ENCODE data around the gene HSD3B2. TPM values are rescaled to one million over a fixed set of nuclear protein-coding genes. Genes with fewer than 3 reads are reported as not detected.

The HSD3B2 gene
- total RNA-seq, 1 experiment from 2014 or later, result not detected

DNA sequence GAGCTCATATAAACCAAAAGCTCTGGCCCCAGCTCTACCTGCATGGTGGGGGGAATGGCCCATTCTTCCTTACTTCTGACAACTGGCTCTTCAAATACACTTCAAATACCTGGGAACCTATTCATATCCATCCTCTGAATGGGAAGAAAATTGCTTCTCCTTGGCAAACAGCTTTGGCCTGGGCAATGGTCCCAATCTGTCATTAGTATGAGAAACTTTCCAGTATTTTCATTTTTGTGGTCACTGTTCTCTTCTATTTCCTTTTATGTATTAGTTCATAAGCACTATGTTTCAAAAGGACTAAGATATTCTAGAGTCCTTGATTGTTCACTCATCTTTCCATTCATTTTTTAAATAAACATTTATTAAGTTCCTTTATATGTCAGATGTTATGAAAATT lies 5.2 kb upstream of the HSD3B2 start:
- TF ChIP-seq EZH2 (IDR thresholded peaks at IDR 0.05; ENCODE audit: borderline replicate concordance, low read depth, low read length, poor library complexity, severe bottlenecking), result no peak
- TF ChIP-seq, protein P1, sequence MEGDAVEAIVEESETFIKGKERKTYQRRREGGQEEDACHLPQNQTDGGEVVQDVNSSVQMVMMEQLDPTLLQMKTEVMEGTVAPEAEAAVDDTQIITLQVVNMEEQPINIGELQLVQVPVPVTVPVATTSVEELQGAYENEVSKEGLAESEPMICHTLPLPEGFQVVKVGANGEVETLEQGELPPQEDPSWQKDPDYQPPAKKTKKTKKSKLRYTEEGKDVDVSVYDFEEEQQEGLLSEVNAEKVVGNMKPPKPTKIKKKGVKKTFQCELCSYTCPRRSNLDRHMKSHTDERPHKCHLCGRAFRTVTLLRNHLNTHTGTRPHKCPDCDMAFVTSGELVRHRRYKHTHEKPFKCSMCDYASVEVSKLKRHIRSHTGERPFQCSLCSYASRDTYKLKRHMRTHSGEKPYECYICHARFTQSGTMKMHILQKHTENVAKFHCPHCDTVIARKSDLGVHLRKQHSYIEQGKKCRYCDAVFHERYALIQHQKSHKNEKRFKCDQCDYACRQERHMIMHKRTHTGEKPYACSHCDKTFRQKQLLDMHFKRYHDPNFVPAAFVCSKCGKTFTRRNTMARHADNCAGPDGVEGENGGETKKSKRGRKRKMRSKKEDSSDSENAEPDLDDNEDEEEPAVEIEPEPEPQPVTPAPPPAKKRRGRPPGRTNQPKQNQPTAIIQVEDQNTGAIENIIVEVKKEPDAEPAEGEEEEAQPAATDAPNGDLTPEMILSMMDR (conservative IDR thresholded peaks at IDR 0.05; ENCODE audit: low read depth, low read length), result no peak
- POLR2A ChIA-PET (ENCODE audit: low non-redundant PET), result no interaction called here
- CTCF ChIA-PET, result no interaction called here
- BruUV-seq (replicated peaks), result no TSS peak
- H3K27ac ChIP-seq (ENCODE audit: low read depth, low read length, poor library complexity, severe bottlenecking), result no peak overlapping the region
- H3K4me1 ChIP-seq (ENCODE audit: insufficient read depth, low read length, poor library complexity, severe bottlenecking), result no peaks in the 10 kb centered on the region
- H3K4me3 ChIP-seq (ENCODE audit: low read depth, low read length, poor library complexity, severe bottlenecking), result no peak overlapping the region
- no peaks in the 10 kb centered on the region for H3K36me3 ChIP-seq (ENCODE audit: insufficient read depth, low read length, poor library complexity, severe bottlenecking)
- DNase-seq (ENCODE audit: low spot score), result no peak
- intact Hi-C loops (cut with micrococcal nuclease; ENCODE audit: unreplicated experiment), result no loop called here
- peaks cover 3% of the 10 kb centered on the region for H3K27me3 ChIP-seq (replicated peaks; ENCODE audit: insufficient read depth, low read depth, low read length, poor library complexity)
- H3K9me3 ChIP-seq (ENCODE audit: low read depth, low read length, poor library complexity, severe bottlenecking), result no peaks in the 10 kb centered on the region

DNA sequence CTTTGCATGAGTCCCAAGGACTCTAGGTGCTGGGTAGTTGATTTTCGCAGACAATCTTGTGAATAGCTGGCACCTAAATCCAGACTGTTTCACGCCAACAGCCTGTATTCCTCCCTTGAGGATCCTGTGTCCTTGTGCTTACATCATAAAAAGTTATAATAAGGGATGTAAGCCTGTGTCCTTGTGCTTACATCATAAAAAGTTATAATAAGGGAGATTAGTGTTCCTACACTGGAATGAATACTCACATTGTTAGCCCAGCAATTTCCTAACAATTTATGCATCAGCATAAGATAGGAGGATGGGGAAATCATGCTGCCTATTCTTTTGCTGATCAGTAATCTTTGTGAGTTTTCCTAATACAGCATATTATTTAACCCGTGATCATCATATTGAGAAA lies 4.0 kb upstream of the HSD3B2 start:
- H3K9me3 ChIP-seq (ENCODE audit: low read depth, low read length, poor library complexity, severe bottlenecking), result no peaks in the 10 kb centered on the region
- H3K36me3 ChIP-seq (ENCODE audit: insufficient read depth, low read length, poor library complexity, severe bottlenecking), result no peaks in the 10 kb centered on the region
- no peak overlapping the region for H3K4me3 ChIP-seq (ENCODE audit: low read depth, low read length, poor library complexity, severe bottlenecking)
- peaks cover 4% of the 10 kb centered on the region for H3K27me3 ChIP-seq (replicated peaks; ENCODE audit: insufficient read depth, low read depth, low read length, poor library complexity)
- BruUV-seq (replicated peaks), result no TSS peak
- H3K4me1 ChIP-seq (ENCODE audit: insufficient read depth, low read length, poor library complexity, severe bottlenecking), result no peaks in the 10 kb centered on the region
- H3K27ac ChIP-seq (ENCODE audit: low read depth, low read length, poor library complexity, severe bottlenecking), result no peak overlapping the region
- ChIA-PET POLR2A (ENCODE audit: low non-redundant PET) (no interaction called here), CTCF (no interaction called here)
- TF ChIP-seq, protein P1 (conservative IDR thresholded peaks at IDR 0.05; ENCODE audit: low read depth, low read length), result no peak
- TF ChIP-seq EZH2 (IDR thresholded peaks at IDR 0.05; ENCODE audit: borderline replicate concordance, low read depth, low read length, poor library complexity, severe bottlenecking), result no peak
- no peak for DNase-seq (ENCODE audit: low spot score)
- intact Hi-C loops (cut with micrococcal nuclease; ENCODE audit: unreplicated experiment), result no loop called here

DNA sequence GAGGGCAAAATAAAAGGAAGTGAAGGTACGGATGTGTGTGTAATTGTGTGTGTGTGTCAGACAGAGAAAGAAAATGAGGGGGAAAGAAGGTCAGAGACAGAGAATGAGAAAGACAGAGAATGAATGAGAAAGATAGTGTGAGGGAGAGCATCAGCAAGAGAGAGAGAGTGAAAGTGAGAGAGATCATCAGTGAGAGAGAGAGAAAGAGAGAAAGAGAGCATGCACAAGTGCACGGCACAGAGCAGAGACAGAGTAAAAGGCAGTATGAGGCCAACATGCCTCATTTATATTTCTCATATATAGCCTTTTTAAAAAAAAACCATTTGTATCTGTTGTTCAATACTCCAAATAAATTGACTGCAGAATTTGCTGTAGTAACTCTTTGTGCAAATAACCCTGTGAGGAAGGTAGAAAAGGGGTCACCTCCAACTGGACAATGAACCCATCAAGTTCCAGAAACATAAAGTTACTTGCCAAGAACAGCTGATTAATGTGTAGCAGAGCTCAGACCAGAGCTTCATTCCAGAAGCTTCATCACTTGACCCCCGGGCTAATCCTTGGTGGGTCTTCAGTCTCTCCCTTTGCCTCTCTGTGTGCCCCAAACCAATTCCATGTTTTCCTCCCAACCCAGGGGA lies 1.2 kb downstream of the HSD3B2 start:
- TF ChIP-seq EZH2 (IDR thresholded peaks at IDR 0.05; ENCODE audit: borderline replicate concordance, low read depth, low read length, poor library complexity, severe bottlenecking), result no peak
- TF ChIP-seq, protein P1 (conservative IDR thresholded peaks at IDR 0.05; ENCODE audit: low read depth, low read length), result no peak
- ChIA-PET CTCF (no interaction called here), POLR2A (ENCODE audit: low non-redundant PET) (no interaction called here)
- no TSS peak for BruUV-seq (replicated peaks)
- Histone ChIP-seq H3K9me3 (ENCODE audit: low read depth, low read length, poor library complexity, severe bottlenecking) (no peaks in the 10 kb centered on the region), H3K27ac (ENCODE audit: low read depth, low read length, poor library complexity, severe bottlenecking) (no peak overlapping the region), H3K4me1 (ENCODE audit: insufficient read depth, low read length, poor library complexity, severe bottlenecking) (no peaks in the 10 kb centered on the region), H3K27me3 (replicated peaks; ENCODE audit: insufficient read depth, low read depth, low read length, poor library complexity) (peaks cover 4% of the 10 kb centered on the region), H3K36me3 (ENCODE audit: insufficient read depth, low read length, poor library complexity, severe bottlenecking) (no peaks in the 10 kb centered on the region), H3K4me3 (ENCODE audit: low read depth, low read length, poor library complexity, severe bottlenecking) (no peak overlapping the region)
- DNase-seq (ENCODE audit: low spot score), result no peak
- intact Hi-C loops (cut with micrococcal nuclease; ENCODE audit: unreplicated experiment), result no loop called here
